IMR-90 (cell line): ENCODE results near the gene PPP1R9A. TPM values are rescaled to one million over a fixed set of nuclear protein-coding genes. Genes with fewer than 3 reads are reported as not detected.

Experiments
- ATAC-seq: fragments of 200-7000 bp; cut with Tn5 transposase; 2 replicates; pipeline ENCODE4 v1.9.1; 2020; ENCODE audit warnings: low read depth, mild to moderate bottlenecking, moderate library complexity
- BruUV-seq: library from RNA; stranded (reverse); fragments of 400-500 nt; replicated peaks from 2 replicates; lab custom pipeline; 2021; lab: Mats Ljungman, UMichigan
- CTCF ChIA-PET: fragments of 300-600 bp; formaldehyde crosslinking; extraction: SDS; loops from one replicate; lab custom pipeline; 2021; ENCODE audit warnings: antibody characterized with exemption; lab: Yijun Ruan, JAX
- POLR2A ChIA-PET: fragments of 300-600 bp; sonication (Branson Sonifier 250); formaldehyde crosslinking; loops from one replicate; lab custom pipeline; 2022; ENCODE audit warnings: antibody characterized with exemption; ENCODE audit not compliant: unreplicated experiment; lab: Charles Lee
- DNase-seq: peaks from one replicate; pipeline ENCODE4 v3.0.0; 2013
- H2AFZ ChIP-seq: replicated peaks from 2 replicates; pipeline ENCODE3; 2013; ENCODE audit warnings: low read length, mild to moderate bottlenecking; ENCODE audit not compliant: poor library complexity
- H2AK5ac ChIP-seq: 2 replicates; pipeline ENCODE4 v1.6.1; 2013; ENCODE audit warnings: low read depth, low read length, inconsistent platforms
- H2AK9ac ChIP-seq: replicated peaks from 2 replicates; pipeline ENCODE3; 2013; ENCODE audit warnings: mild to moderate bottlenecking, low read depth, low read length, moderate library complexity; ENCODE audit not compliant: poor library complexity
- H2BK120ac ChIP-seq: 2 replicates; pipeline ENCODE4 v1.6.1; 2013; ENCODE audit warnings: low read depth, low read length, inconsistent platforms
- H2BK15ac ChIP-seq: 3 replicates; pipeline ENCODE4 v1.6.1; 2013; ENCODE audit warnings: low read depth, low read length, inconsistent platforms
- H2BK20ac ChIP-seq: 2 replicates; pipeline ENCODE4 v1.6.1; 2013; ENCODE audit warnings: low read depth, mild to moderate bottlenecking, inconsistent platforms, low read length, moderate library complexity
- H2BK5ac ChIP-seq: 2 replicates; pipeline ENCODE4 v1.6.1; 2013; ENCODE audit warnings: mild to moderate bottlenecking, low read depth, low read length, inconsistent platforms; ENCODE audit not compliant: poor library complexity, severe bottlenecking
- H3K14ac ChIP-seq: replicated peaks from 2 replicates; pipeline ENCODE4 v1.6.1; 2013; ENCODE audit warnings: low read depth, low read length, inconsistent platforms
- H3K18ac ChIP-seq: 2 replicates; pipeline ENCODE4 v1.6.1; 2013; ENCODE audit warnings: low read depth, low read length, control low read depth
- H3K23ac ChIP-seq: 2 replicates; pipeline ENCODE4 v1.6.1; 2013; ENCODE audit warnings: low read depth, low read length, inconsistent platforms
- H3K27ac ChIP-seq: 2 replicates; pipeline ENCODE4 v1.5.1; 2013; ENCODE audit warnings: mild to moderate bottlenecking, control low read depth, low read length; ENCODE audit not compliant: insufficient read depth
- H3K27me3 ChIP-seq: 2 replicates; pipeline ENCODE4 v1.6.1; 2013; ENCODE audit warnings: low read length; ENCODE audit not compliant: control insufficient read depth, insufficient read depth
- H3K36me3 ChIP-seq: 2 replicates; pipeline ENCODE4 v1.6.1; 2013; ENCODE audit warnings: low read length, mixed read lengths; ENCODE audit not compliant: control insufficient read depth, insufficient read depth
- H3K4ac ChIP-seq: 2 replicates; pipeline ENCODE4 v1.6.1; 2013; ENCODE audit warnings: low read depth, low read length, inconsistent platforms
- H3K4me1 ChIP-seq: 2 replicates; pipeline ENCODE4 v1.6.1; 2013; ENCODE audit warnings: low read length, mixed read lengths; ENCODE audit not compliant: control insufficient read depth, insufficient read depth
- H3K4me2 ChIP-seq: 2 replicates; pipeline ENCODE4 v1.6.1; 2013; ENCODE audit warnings: low read depth, mild to moderate bottlenecking, control low read depth, low read length, moderate library complexity
- H3K4me3 ChIP-seq: 2 replicates; pipeline ENCODE4 v1.5.1; 2013; ENCODE audit warnings: low read depth, mild to moderate bottlenecking, control low read depth, low read length, moderate library complexity; ENCODE audit not compliant: insufficient read depth
- H3K56ac ChIP-seq: 2 replicates; pipeline ENCODE4 v1.6.1; 2013; ENCODE audit warnings: low read length, inconsistent platforms; ENCODE audit not compliant: insufficient read depth; ENCODE audit errors: extremely low read depth
- H3K79me1 ChIP-seq, 2 experiments: 2 replicates each; pipeline ENCODE4 v1.6.1; 2013; ENCODE audit warnings: low read length in 2 of 2, inconsistent platforms in 1 of 2, low read depth in 1 of 2
- H3K9ac ChIP-seq: 2 replicates; pipeline ENCODE4 v1.6.1; 2013; ENCODE audit warnings: low read depth, low read length, control low read depth
- H3K9me1 ChIP-seq: 2 replicates; pipeline ENCODE4 v1.6.1; 2013; ENCODE audit warnings: low read length, inconsistent platforms; ENCODE audit not compliant: insufficient read depth
- H3K9me3 ChIP-seq: 2 replicates; pipeline ENCODE4 v1.6.1; 2013; ENCODE audit warnings: low read length; ENCODE audit not compliant: control insufficient read depth, insufficient read depth
- H4K20me1 ChIP-seq: 2 replicates; pipeline ENCODE4 v1.6.1; 2013; ENCODE audit warnings: low read length, inconsistent platforms; ENCODE audit not compliant: insufficient read depth
- H4K5ac ChIP-seq: 2 replicates; pipeline ENCODE4 v1.6.1; 2013; ENCODE audit warnings: mild to moderate bottlenecking, low read depth, low read length, control low read depth
- H4K8ac ChIP-seq, 2 experiments: 2 replicates each; pipeline ENCODE4 v1.6.1; 2013; ENCODE audit warnings: low read depth in 2 of 2, low read length in 2 of 2, control low read depth in 1 of 2, inconsistent platforms in 1 of 2
- H4K91ac ChIP-seq: 2 replicates; pipeline ENCODE4 v1.6.1; 2013; ENCODE audit warnings: low read depth, low read length, inconsistent platforms; ENCODE audit not compliant: insufficient read depth
- CHD1 ChIP-seq: IDR thresholded peaks from 2 replicates; pipeline ENCODE4 v1.6.1; 2012; ENCODE audit warnings: low read depth, low read length, improper control_type of control experiment
- MAZ ChIP-seq: IDR thresholded peaks from 2 replicates; pipeline ENCODE4 v1.6.1; 2012; ENCODE audit warnings: low read depth, mild to moderate bottlenecking, low read length, improper control_type of control experiment, moderate library complexity, borderline replicate concordance
- WGBS, 2 experiments: methylation state at CpG; one replicate each; pipeline versions ENCODE4 v1.1.5 to v1.1.7; 2013; ENCODE audit warnings: missing lambda C conversion rate in 2 of 2; ENCODE audit not compliant: insufficient read length in 1 of 2; ENCODE audit errors: extremely low coverage in 2 of 2; 5-methylcytosine and 5-hydroxymethylcytosine counted together
- dilution Hi-C: fragments of 300-500 bp; cut with HindIII; formaldehyde crosslinking; loops from one replicate; pipeline ENCODE4 v1.14.3; 2018; ENCODE audit warnings: low sequenced_read_pairs; ENCODE audit not compliant: unreplicated experiment
- in situ Hi-C: fragments of 300-500 bp; cut with MboI; formaldehyde crosslinking; loops from 3 replicates; pipeline ENCODE4 v1.14.3; 2019; ENCODE audit warnings: low sequenced_read_pairs, inconsistent platforms, mixed read lengths
- intact Hi-C: fragments of 100-400 bp; cut with micrococcal nuclease; formaldehyde crosslinking; loops from 2 replicates; pipeline ENCODE4 v1.10.0; 2022
- polyA plus RNA-seq, 3 experiments: library from polyadenylated mRNA; depleted of rRNA; stranded (reverse); fragments of >200 nt; gene quantifications; 2 replicates each; pipeline ENCODE4 v1.2.3, GENCODE V29; 2012; ENCODE audit warnings: low replicate concordance in 1 of 3
- total RNA-seq: library from RNA; depleted of rRNA; stranded (reverse); fragments of >200 nt; gene quantifications from 2 replicates; pipeline ENCODE4 v1.2.3, GENCODE V29; 2012

The PPP1R9A gene
- total and polyA plus RNA-seq, 2 of the 4 experiments (the other 2 are of a cell fraction), result not detected

DNA sequence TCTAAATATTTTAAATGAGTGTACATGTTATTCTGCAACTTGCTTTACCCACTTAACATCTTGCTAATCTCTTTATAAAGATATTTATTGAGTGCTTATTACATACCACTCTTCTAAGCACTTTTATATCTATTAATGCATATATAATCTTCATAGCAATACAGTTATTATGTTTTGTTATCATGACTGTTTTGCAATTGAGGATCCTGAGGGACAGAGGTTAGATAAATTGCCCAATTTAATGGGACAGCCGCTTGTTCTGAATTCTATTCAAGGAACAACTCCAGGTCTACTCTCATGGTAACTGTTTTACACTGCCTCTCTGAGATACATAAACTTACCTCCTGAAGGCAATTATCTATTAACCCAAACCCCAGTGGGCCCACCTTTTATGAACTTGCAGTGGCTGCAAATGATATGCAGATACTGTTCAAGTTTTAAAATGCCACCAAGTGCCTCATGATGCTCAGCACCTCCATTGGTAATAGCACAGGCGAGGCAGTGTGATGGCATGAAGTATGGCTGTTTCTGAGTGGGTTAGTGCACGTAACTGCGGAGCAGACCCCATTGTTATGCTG, 356.5 kb downstream of the PPP1R9A start:
- POLR2A ChIA-PET, result no interaction called here
- no peak overlapping the region for H2BK120ac ChIP-seq
- H2AK5ac ChIP-seq, result no peak overlapping the region
- no peaks in the 10 kb centered on the region for H3K36me3 ChIP-seq
- H2BK20ac ChIP-seq, result no peak overlapping the region
- dilution Hi-C loops (no loop called here), intact Hi-C loops (no loop called here), in situ Hi-C loops (no loop called here)
- no peak overlapping the region for H3K23ac ChIP-seq
- H3K18ac ChIP-seq, result no peak overlapping the region
- no peak overlapping the region for H3K27ac ChIP-seq
- no peaks in the 10 kb centered on the region for H3K79me1 ChIP-seq
- DNase-seq, result no peak
- H3K4ac ChIP-seq, result no peak overlapping the region
- no peak overlapping the region for H2BK5ac ChIP-seq
- BruUV-seq, result no TSS peak
- H3K9ac ChIP-seq, result no peak overlapping the region
- H2AFZ ChIP-seq, result no peak overlapping the region
- TF ChIP-seq MAZ (no peak), CHD1 (no peak)
- WGBS, 2 experiments, result no CpG with 5 or more reads among the region's 4 CpGs
- no peak for ATAC-seq
- no peak overlapping the region for H2BK15ac ChIP-seq
- no peak overlapping the region for H3K14ac ChIP-seq
- H3K9me1 ChIP-seq, result no peaks in the 10 kb centered on the region
- H3K4me2 ChIP-seq, result no peak overlapping the region
- no peak overlapping the region for H4K91ac ChIP-seq
- no peak overlapping the region for H4K5ac ChIP-seq
- no peaks in the 10 kb centered on the region for H3K27me3 ChIP-seq
- H3K9me3 ChIP-seq, result no peaks in the 10 kb centered on the region
- H2AK9ac ChIP-seq, result no peak overlapping the region
- H4K8ac ChIP-seq, result no peak overlapping the region
- H3K4me1 ChIP-seq, result no peaks in the 10 kb centered on the region
- H3K4me3 ChIP-seq, result no peak overlapping the region
- H4K20me1 ChIP-seq, result no peaks in the 10 kb centered on the region
- CTCF ChIA-PET, result no interaction called here
- H3K56ac ChIP-seq, result no peak overlapping the region
